ENCODE measurements around the gene CCDC106. TPM values are rescaled to one million over a fixed set of nuclear protein-coding genes. Genes with fewer than 3 reads are reported as not detected.

The CCDC106 gene
- polyA plus RNA-seq (2013, experiment 1 of 2): 7.9 TPM
- polyA plus RNA-seq (2013, experiment 2 of 2): 7.9 TPM

DNA sequence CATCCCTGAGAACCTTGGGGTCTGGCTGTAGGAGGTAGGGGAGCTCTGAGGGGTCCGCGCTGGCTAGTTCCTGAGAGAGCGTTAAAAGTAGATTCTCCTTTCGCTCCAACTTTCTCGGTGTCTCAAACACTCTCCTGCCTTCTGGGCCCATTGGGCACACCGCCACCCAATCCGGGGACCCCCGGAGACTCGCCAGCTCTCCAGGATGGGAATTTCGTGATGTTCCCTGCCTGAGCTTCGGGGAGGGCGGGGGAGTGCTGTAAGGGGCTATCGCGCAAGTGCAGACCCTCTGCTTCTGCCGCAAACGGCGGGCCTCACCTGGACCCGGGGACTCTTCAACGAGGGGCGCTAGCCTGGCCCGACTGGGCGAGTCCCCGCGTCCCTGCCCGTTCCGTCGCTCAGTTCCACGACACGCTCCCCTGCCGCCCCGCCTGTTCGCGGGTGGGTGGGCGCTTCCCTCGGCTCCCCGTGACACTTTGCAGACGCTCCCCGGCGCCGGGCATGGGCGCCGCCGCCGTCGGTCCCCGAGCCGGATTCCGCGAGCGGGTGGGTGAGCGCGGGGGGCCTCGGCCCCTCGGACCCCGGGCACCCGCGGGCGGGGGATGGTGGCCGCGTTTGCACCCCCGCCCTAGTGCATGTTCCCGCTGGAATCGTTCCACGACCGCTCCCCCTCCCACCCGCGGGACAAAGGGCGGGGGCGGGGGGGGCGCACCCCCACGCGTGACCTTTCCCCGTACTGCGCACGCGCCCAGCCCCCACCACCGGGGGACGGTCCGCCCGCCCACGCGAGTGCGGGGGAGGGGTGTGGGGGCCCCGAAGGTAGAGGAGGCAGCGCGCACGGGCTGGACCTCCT, at the start of gene CCDC106:
Gene CCDC106, plus strand, starts transcription at position 481 of the 853 bp plus-strand sequence. CDS start 835 bp downstream, outside the sequence.
- Histone ChIP-seq H4K8ac (ENCODE audit: low read depth, low read length) (no peak within 1 kb of the TSS), H2BK5ac (ENCODE audit: low read length) (no peak within 1 kb of the TSS), H3K18ac (ENCODE audit: low read length) (peak within 1 kb of the TSS; percentile 57), H3K4me2 (ENCODE audit: low read length) (peak within 1 kb of the TSS; percentile 75), H3K23ac (ENCODE audit: low read length) (no peak within 1 kb of the TSS), H3K27ac (ENCODE audit: low read depth, low read length) (peak within 1 kb of the TSS; percentile 31), H4K5ac (ENCODE audit: low read length) (no peak within 1 kb of the TSS), H3K4me1 (ENCODE audit: control insufficient read depth, low read depth, low read length) (no peaks in the 10 kb centered on the region), H2BK120ac (ENCODE audit: low read depth, low read length) (no peak within 1 kb of the TSS), H2BK15ac (replicated peaks; ENCODE audit: low read depth) (no peak within 1 kb of the TSS), H2AK5ac (ENCODE audit: low read length) (no peak within 1 kb of the TSS), H3K4me3 (ENCODE audit: low read length) (peak within 1 kb of the TSS; percentile 75), H3K79me2 (ENCODE audit: control insufficient read depth, insufficient read depth, low read length) (peaks cover 20% of the 10 kb centered on the region), H3K4ac (ENCODE audit: low read depth, low read length) (peak within 1 kb of the TSS; percentile 73), H3K36me3 (ENCODE audit: control insufficient read depth, insufficient read depth, low read length) (peaks cover 7% of the 10 kb centered on the region), H3K9ac (ENCODE audit: low read length) (peak within 1 kb of the TSS; percentile 95), H3K56ac (ENCODE audit: low read length) (peak within 1 kb of the TSS; percentile 95), H3K27me3 (ENCODE audit: insufficient read depth, low read length, poor library complexity) (no peaks in the 10 kb centered on the region), H3K79me1 (ENCODE audit: low read length) (peaks cover 8% of the 10 kb centered on the region)
- no CpG with 5 or more reads among the region's 87 CpGs for WGBS (ENCODE audit: extremely low coverage, insufficient coverage, low lambda C conversion rate)
- DNase-seq: peak; percentile 87

DNA sequence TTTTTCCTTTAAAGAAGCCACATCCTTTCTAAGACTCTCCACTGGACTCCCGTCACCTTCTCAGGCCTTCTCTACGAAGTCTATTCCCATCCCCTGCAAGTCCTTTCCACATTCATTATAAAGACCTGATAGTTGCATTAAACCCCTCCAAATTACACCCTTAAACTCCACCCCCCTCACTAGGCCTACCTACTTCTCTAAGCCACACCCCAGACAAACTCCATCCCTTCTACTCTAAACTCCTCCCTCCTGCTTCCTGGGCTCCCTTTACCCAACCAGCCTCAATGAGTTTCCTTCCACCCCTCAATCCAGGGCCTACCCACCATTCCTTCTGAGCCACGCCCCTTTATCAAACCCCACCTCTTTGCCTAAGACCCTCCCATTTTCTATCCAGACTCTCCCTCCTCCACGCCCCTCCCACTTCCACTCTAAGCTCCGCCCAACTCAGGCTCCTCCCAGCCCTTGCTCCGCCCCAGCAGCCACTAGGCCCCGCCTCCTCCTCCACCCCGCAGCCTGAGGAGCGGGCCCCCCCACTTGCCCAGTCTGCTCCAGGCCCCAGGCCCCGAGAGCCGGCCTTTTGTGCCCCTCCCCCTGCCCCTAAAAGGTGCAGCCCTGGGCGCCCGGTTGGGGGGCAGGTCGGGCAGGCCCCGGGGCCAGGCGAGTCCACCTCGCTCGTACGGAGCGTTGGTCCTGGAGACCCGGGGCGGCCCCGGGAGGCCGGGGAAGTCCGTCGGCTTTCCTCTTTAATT, 49.1 kb upstream of the CCDC106 start:
- no peak overlapping the region for H4K8ac ChIP-seq (ENCODE audit: low read depth, low read length)
- H3K79me2 ChIP-seq (ENCODE audit: control insufficient read depth, insufficient read depth, low read length): no peaks in the 10 kb centered on the region
- peak overlapping the region; percentile 85 for H3K9ac ChIP-seq (ENCODE audit: low read length)
- H3K56ac ChIP-seq (ENCODE audit: low read length): peak overlapping the region; percentile 90
- no peaks in the 10 kb centered on the region for H3K79me1 ChIP-seq (ENCODE audit: low read length)
- peak; percentile 99 for DNase-seq
- peak overlapping the region; percentile 93 for H3K4ac ChIP-seq (ENCODE audit: low read depth, low read length)
- H2AK5ac ChIP-seq (ENCODE audit: low read length): no peak overlapping the region
- H3K4me3 ChIP-seq (ENCODE audit: low read length): peak overlapping the region; percentile 56
- no peaks in the 10 kb centered on the region for H3K27me3 ChIP-seq (ENCODE audit: insufficient read depth, low read length, poor library complexity)
- no peaks in the 10 kb centered on the region for H3K4me1 ChIP-seq (ENCODE audit: control insufficient read depth, low read depth, low read length)
- no CpG with 5 or more reads among the region's 26 CpGs for WGBS (ENCODE audit: extremely low coverage, insufficient coverage, low lambda C conversion rate)
- H2BK120ac ChIP-seq (ENCODE audit: low read depth, low read length): no peak overlapping the region
- no peak overlapping the region for H2BK15ac ChIP-seq (replicated peaks; ENCODE audit: low read depth)
- peak overlapping the region; percentile 98 for H3K27ac ChIP-seq (ENCODE audit: low read depth, low read length)
- H2BK5ac ChIP-seq (ENCODE audit: low read length): peak overlapping the region; percentile 64
- no peak overlapping the region for H3K23ac ChIP-seq (ENCODE audit: low read length)
- peaks cover 2% of the 10 kb centered on the region for H3K36me3 ChIP-seq (ENCODE audit: control insufficient read depth, insufficient read depth, low read length)
- H3K4me2 ChIP-seq (ENCODE audit: low read length): no peak overlapping the region
- peak overlapping the region; percentile 98 for H3K18ac ChIP-seq (ENCODE audit: low read length)
- H4K5ac ChIP-seq (ENCODE audit: low read length): no peak overlapping the region

DNA sequence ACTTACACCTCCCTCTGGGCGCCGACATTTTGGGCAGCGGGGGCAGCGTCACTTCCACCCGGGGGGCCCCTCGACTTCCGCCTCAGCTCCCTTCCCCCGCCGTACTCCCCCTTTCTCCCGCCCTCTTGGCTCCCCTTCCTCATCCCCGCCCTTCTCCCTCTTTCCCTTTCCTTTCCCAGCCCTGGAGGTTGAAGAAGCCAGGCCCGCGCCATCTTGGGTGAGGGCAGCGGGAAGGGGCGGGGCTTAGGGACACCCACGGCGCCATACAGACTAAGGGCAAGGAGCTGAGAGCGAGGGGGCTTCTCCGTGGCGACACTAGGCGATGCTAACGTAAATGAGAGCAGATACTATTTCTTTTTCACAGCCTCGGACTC, 48.6 kb upstream of the CCDC106 start, which contains the start of gene FIZ1:
Gene FIZ1, minus strand, starts transcription at position 50 of the 374 bp plus-strand sequence. CDS start 1,652 bp downstream, outside the sequence.
- H2BK5ac ChIP-seq (ENCODE audit: low read length): peak within 1 kb of the TSS; percentile 99
- no peak within 1 kb of the TSS for H2AK5ac ChIP-seq (ENCODE audit: low read length)
- peaks cover 2% of the 10 kb centered on the region for H3K36me3 ChIP-seq (ENCODE audit: control insufficient read depth, insufficient read depth, low read length)
- H3K9ac ChIP-seq (ENCODE audit: low read length): peak within 1 kb of the TSS; percentile 98
- no peak within 1 kb of the TSS for H4K8ac ChIP-seq (ENCODE audit: low read depth, low read length)
- WGBS (ENCODE audit: extremely low coverage, insufficient coverage, low lambda C conversion rate): no CpG with 5 or more reads among the region's 23 CpGs
- H3K4me1 ChIP-seq (ENCODE audit: control insufficient read depth, low read depth, low read length): no peaks in the 10 kb centered on the region
- DNase-seq: peak; percentile 99
- H3K4ac ChIP-seq (ENCODE audit: low read depth, low read length): peak within 1 kb of the TSS; percentile 93
- H3K27me3 ChIP-seq (ENCODE audit: insufficient read depth, low read length, poor library complexity): no peaks in the 10 kb centered on the region
- H3K79me1 ChIP-seq (ENCODE audit: low read length): no peaks in the 10 kb centered on the region
- no peak within 1 kb of the TSS for H2BK15ac ChIP-seq (replicated peaks; ENCODE audit: low read depth)
- peak within 1 kb of the TSS; percentile 87 for H3K4me2 ChIP-seq (ENCODE audit: low read length)
- peak within 1 kb of the TSS; percentile 98 for H3K27ac ChIP-seq (ENCODE audit: low read depth, low read length)
- H2BK120ac ChIP-seq (ENCODE audit: low read depth, low read length): no peak within 1 kb of the TSS
- peak within 1 kb of the TSS; percentile 98 for H3K18ac ChIP-seq (ENCODE audit: low read length)
- H3K56ac ChIP-seq (ENCODE audit: low read length): peak within 1 kb of the TSS; percentile 100
- H3K4me3 ChIP-seq (ENCODE audit: low read length): peak within 1 kb of the TSS; percentile 92
- no peaks in the 10 kb centered on the region for H3K79me2 ChIP-seq (ENCODE audit: control insufficient read depth, insufficient read depth, low read length)
- no peak within 1 kb of the TSS for H3K23ac ChIP-seq (ENCODE audit: low read length)
- peak within 1 kb of the TSS; percentile 97 for H4K5ac ChIP-seq (ENCODE audit: low read length)

DNA sequence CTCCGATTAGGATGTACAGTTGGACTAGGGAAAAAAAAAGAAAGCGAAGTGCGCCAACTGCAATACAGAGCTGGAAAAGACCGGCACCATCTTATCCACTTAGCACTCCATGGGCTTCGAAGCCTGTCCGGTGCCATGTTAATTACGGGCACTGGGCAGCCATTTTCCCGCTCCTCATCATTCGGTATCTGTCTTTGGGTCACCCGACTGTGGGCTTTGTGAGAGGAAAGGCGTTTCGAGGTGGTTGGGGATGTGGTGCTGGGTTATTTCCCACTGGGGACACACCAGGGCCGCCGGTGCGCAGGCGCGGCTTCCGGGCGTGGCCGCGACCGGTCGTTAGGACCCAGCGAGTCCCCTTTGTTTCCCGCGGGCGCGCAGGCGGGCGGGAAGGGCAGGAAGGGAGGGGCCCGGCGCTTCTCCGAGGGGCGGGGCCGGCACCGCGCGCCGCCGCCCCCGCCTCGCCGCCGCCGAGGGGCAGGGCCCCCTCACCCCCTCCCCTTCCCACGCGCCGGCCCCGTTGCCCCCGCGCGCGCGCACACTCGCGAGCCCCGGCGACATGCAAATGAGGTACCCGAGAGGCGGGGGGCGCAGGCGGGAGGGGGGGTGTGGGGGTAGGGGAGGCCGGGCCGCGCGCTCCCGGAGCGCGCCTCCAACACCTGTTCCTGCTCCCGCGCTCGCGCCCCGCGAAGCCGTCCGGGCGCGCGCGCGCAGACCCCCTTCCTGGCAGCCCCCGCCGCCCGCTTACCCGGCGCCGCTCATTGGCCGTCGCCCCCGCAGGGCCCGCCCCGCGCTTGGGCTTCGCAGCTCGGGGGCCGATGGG, 48.0 kb upstream of the CCDC106 start, which contains the start of gene ZNF524:
Gene ZNF524, plus strand, starts transcription at position 447 of the 820 bp plus-strand sequence. CDS start 1,825 bp downstream, outside the sequence.
- no peak within 1 kb of the TSS for H2BK120ac ChIP-seq (ENCODE audit: low read depth, low read length)
- no peaks in the 10 kb centered on the region for H3K79me2 ChIP-seq (ENCODE audit: control insufficient read depth, insufficient read depth, low read length)
- no peak within 1 kb of the TSS for H2BK15ac ChIP-seq (replicated peaks; ENCODE audit: low read depth)
- peak within 1 kb of the TSS; percentile 99 for H2BK5ac ChIP-seq (ENCODE audit: low read length)
- no peak within 1 kb of the TSS for H4K8ac ChIP-seq (ENCODE audit: low read depth, low read length)
- no peaks in the 10 kb centered on the region for H3K4me1 ChIP-seq (ENCODE audit: control insufficient read depth, low read depth, low read length)
- H3K9ac ChIP-seq (ENCODE audit: low read length): peak within 1 kb of the TSS; percentile 98
- no CpG with 5 or more reads among the region's 97 CpGs for WGBS (ENCODE audit: extremely low coverage, insufficient coverage, low lambda C conversion rate)
- H3K4me3 ChIP-seq (ENCODE audit: low read length): peak within 1 kb of the TSS; percentile 92
- H4K5ac ChIP-seq (ENCODE audit: low read length): peak within 1 kb of the TSS; percentile 97
- H3K18ac ChIP-seq (ENCODE audit: low read length): peak within 1 kb of the TSS; percentile 98
- H2AK5ac ChIP-seq (ENCODE audit: low read length): no peak within 1 kb of the TSS
- H3K23ac ChIP-seq (ENCODE audit: low read length): no peak within 1 kb of the TSS
- no peaks in the 10 kb centered on the region for H3K27me3 ChIP-seq (ENCODE audit: insufficient read depth, low read length, poor library complexity)
- peak within 1 kb of the TSS; percentile 87 for H3K4me2 ChIP-seq (ENCODE audit: low read length)
- H3K4ac ChIP-seq (ENCODE audit: low read depth, low read length): peak within 1 kb of the TSS; percentile 93
- H3K36me3 ChIP-seq (ENCODE audit: control insufficient read depth, insufficient read depth, low read length): peaks cover 2% of the 10 kb centered on the region
- H3K27ac ChIP-seq (ENCODE audit: low read depth, low read length): peak within 1 kb of the TSS; percentile 98
- DNase-seq: peak; percentile 95
- H3K79me1 ChIP-seq (ENCODE audit: low read length): no peaks in the 10 kb centered on the region
- peak within 1 kb of the TSS; percentile 100 for H3K56ac ChIP-seq (ENCODE audit: low read length)

DNA sequence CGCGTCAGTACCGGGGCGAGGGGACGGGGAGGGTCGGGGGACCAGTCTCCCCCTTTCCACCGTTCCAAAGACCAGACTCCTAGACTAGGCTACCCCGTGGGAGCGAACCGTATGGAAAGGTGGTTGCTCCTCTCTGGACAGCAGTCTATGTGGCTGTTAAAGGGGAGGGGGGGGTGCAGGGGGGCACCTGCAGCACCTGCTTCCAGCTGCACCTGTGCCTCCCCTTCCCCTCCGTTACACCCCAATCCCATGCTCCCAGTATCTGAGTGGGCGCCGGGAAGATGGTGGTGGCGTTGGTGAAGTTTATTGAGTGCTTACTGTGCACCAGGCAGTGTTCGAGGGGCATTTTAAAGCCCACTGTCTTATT, 47.4 kb upstream of the CCDC106 start:
- WGBS (ENCODE audit: extremely low coverage, insufficient coverage, low lambda C conversion rate): no CpG with 5 or more reads among the region's 15 CpGs
- H3K4me2 ChIP-seq (ENCODE audit: low read length): peak overlapping the region; percentile 41
- no peak overlapping the region for H2AK5ac ChIP-seq (ENCODE audit: low read length)
- no peak overlapping the region for H4K8ac ChIP-seq (ENCODE audit: low read depth, low read length)
- peak overlapping the region; percentile 39 for H3K4me3 ChIP-seq (ENCODE audit: low read length)
- H3K4ac ChIP-seq (ENCODE audit: low read depth, low read length): no peak overlapping the region
- H4K5ac ChIP-seq (ENCODE audit: low read length): no peak overlapping the region
- H3K27me3 ChIP-seq (ENCODE audit: insufficient read depth, low read length, poor library complexity): no peaks in the 10 kb centered on the region
- peak overlapping the region; percentile 33 for H3K27ac ChIP-seq (ENCODE audit: low read depth, low read length)
- no peak overlapping the region for H2BK120ac ChIP-seq (ENCODE audit: low read depth, low read length)
- no peak overlapping the region for H3K23ac ChIP-seq (ENCODE audit: low read length)
- no peaks in the 10 kb centered on the region for H3K4me1 ChIP-seq (ENCODE audit: control insufficient read depth, low read depth, low read length)
- H2BK15ac ChIP-seq (replicated peaks; ENCODE audit: low read depth): no peak overlapping the region
- peak overlapping the region; percentile 36 for H3K18ac ChIP-seq (ENCODE audit: low read length)
- no peaks in the 10 kb centered on the region for H3K36me3 ChIP-seq (ENCODE audit: control insufficient read depth, insufficient read depth, low read length)
- no peak for DNase-seq
- H3K79me1 ChIP-seq (ENCODE audit: low read length): no peaks in the 10 kb centered on the region
- H3K79me2 ChIP-seq (ENCODE audit: control insufficient read depth, insufficient read depth, low read length): no peaks in the 10 kb centered on the region
- peak overlapping the region; percentile 100 for H3K56ac ChIP-seq (ENCODE audit: low read length)
- H2BK5ac ChIP-seq (ENCODE audit: low read length): no peak overlapping the region
- peak overlapping the region; percentile 74 for H3K9ac ChIP-seq (ENCODE audit: low read length)

Measured in mesendoderm (in vitro differentiated cells).